HEK293 (cell line): ENCODE data around the gene BIVM.

Experiments
- FEZF1 ChIP-seq: fragments of 450-650 bp; formaldehyde crosslinking; IDR thresholded peaks from 2 replicates; pipeline ENCODE4 v1.5.1; 2016; ENCODE audit warnings: missing biosample characterization, missing genetic modification characterization
- OVOL3 ChIP-seq: fragments of 450-650 bp; formaldehyde crosslinking; IDR thresholded peaks from 2 replicates; pipeline ENCODE4 v1.5.1; 2016; ENCODE audit warnings: missing biosample characterization, missing genetic modification characterization
- PATZ1 ChIP-seq: fragments of 450-650 bp; formaldehyde crosslinking; IDR thresholded peaks from 2 replicates; pipeline ENCODE4 v1.5.1; 2016; ENCODE audit warnings: missing biosample characterization, missing genetic modification characterization
- TCF7L2 ChIP-seq: IDR thresholded peaks from 2 replicates; pipeline ENCODE4 v1.6.1; 2011; ENCODE audit warnings: low read depth, mild to moderate bottlenecking, inconsistent platforms, low read length, moderate library complexity, borderline replicate concordance
- ZNF121 ChIP-seq: fragments of 450-650 bp; formaldehyde crosslinking; IDR thresholded peaks from 2 replicates; pipeline ENCODE4 v1.5.1; 2016; ENCODE audit warnings: missing biosample characterization, missing genetic modification characterization
- ZNF184 ChIP-seq: fragments of 450-650 bp; IDR thresholded peaks from 2 replicates; pipeline ENCODE4 v1.5.1; 2018; ENCODE audit warnings: missing biosample characterization, mild to moderate bottlenecking, missing genetic modification characterization
- ZNF274 ChIP-seq, 2 experiments: fragments of 200-500 bp in 1 of 2; fragments of 450-650 bp in 1 of 2; sonication (Bioruptor generic) in 1 of 2; formaldehyde crosslinking in 1 of 2; IDR thresholded peaks; 2 replicates each; pipeline versions ENCODE4 v1.5.1 to v1.6.1; 2014 to 2016; ENCODE audit warnings: borderline replicate concordance in 1 of 2, inconsistent platforms in 1 of 2, low read length in 1 of 2, missing biosample characterization in 1 of 2, missing genetic modification characterization in 1 of 2
- ZNF571 ChIP-seq: fragments of 450-650 bp; formaldehyde crosslinking; IDR thresholded peaks from 2 replicates; pipeline ENCODE4 v1.5.0; 2017; ENCODE audit warnings: missing biosample characterization, missing genetic modification characterization
- ZNF621 ChIP-seq: fragments of 450-650 bp; formaldehyde crosslinking; IDR thresholded peaks from 2 replicates; pipeline ENCODE4 v1.5.1; 2017; ENCODE audit warnings: missing biosample characterization, missing genetic modification characterization
- ZNF792 ChIP-seq: fragments of 450-650 bp; formaldehyde crosslinking; IDR thresholded peaks from 2 replicates; pipeline ENCODE4 v1.5.1; 2016; ENCODE audit warnings: missing biosample characterization, missing genetic modification characterization
- TF ChIP-seq, protein P1 (sequence below): fragments of 450-650 bp; formaldehyde crosslinking; IDR thresholded peaks from 2 replicates; pipeline ENCODE4 v1.5.1; 2016; ENCODE audit warnings: missing biosample characterization, missing genetic modification characterization

- TF ChIP-seq ZNF274 (IDR thresholded peaks at IDR 0.05; ENCODE audit: low read length) (no peak), ZNF274 (tag by site-specific recombination; IDR thresholded peaks at IDR 0.05; ENCODE audit: borderline replicate concordance) (no peak), OVOL3 (tag by site-specific recombination) (no peak), ZNF121 (no peak), ZNF571 (tag by site-specific recombination) (no peak), ZNF184 (tag by site-specific recombination) (no peak), ZNF792 (no peak), ZNF621 (tag by site-specific recombination) (no peak), PATZ1 (tag by site-specific recombination) (no peak), FEZF1 (tag by site-specific recombination) (no peak), TCF7L2 (no peak)
- TF ChIP-seq, protein P1, sequence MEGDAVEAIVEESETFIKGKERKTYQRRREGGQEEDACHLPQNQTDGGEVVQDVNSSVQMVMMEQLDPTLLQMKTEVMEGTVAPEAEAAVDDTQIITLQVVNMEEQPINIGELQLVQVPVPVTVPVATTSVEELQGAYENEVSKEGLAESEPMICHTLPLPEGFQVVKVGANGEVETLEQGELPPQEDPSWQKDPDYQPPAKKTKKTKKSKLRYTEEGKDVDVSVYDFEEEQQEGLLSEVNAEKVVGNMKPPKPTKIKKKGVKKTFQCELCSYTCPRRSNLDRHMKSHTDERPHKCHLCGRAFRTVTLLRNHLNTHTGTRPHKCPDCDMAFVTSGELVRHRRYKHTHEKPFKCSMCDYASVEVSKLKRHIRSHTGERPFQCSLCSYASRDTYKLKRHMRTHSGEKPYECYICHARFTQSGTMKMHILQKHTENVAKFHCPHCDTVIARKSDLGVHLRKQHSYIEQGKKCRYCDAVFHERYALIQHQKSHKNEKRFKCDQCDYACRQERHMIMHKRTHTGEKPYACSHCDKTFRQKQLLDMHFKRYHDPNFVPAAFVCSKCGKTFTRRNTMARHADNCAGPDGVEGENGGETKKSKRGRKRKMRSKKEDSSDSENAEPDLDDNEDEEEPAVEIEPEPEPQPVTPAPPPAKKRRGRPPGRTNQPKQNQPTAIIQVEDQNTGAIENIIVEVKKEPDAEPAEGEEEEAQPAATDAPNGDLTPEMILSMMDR (tag by site-specific recombination): no peak
These were observed 81.0 kb downstream of the BIVM start for GRCh38 chr13:102879793-102880499.
